Measurements from ENCODE around the gene PTPN4. TPM values are rescaled to one million over a fixed set of nuclear protein-coding genes. Genes with fewer than 3 reads are reported as not detected.

The PTPN4 gene
- total RNA-seq, 1 donor from 2014 or later = 6.4 TPM

- no peak for TF ChIP-seq CTCF (conservative IDR thresholded peaks at IDR 0.05; ENCODE audit: low read depth, low read length)
- H3K4me3 ChIP-seq (ENCODE audit: low read depth, low read length) = no peak overlapping the region
- DNase-seq (ENCODE audit: low read depth) = no peak
These were observed 15.3 kb upstream of the PTPN4 start for GRCh38 chr2:119744335-119744939.

- no peak for TF ChIP-seq CTCF (conservative IDR thresholded peaks at IDR 0.05; ENCODE audit: low read depth, low read length)
- DNase-seq (ENCODE audit: low read depth) = no peak
- no peak overlapping the region for H3K4me3 ChIP-seq (ENCODE audit: low read depth, low read length)
These were observed 14.2 kb upstream of the PTPN4 start for GRCh38 chr2:119745566-119745965.

GRCh38 chr2:119746836-119747686 is 12.7 kb upstream of the PTPN4 start:
- no peak for TF ChIP-seq CTCF (conservative IDR thresholded peaks at IDR 0.05; ENCODE audit: low read depth, low read length)

GRCh38 chr2:119748135-119748534 is 11.6 kb upstream of the PTPN4 start:
- TF ChIP-seq CTCF (conservative IDR thresholded peaks at IDR 0.05; ENCODE audit: low read depth, low read length) = no peak
- H3K4me3 ChIP-seq (ENCODE audit: low read depth, low read length) = no peak overlapping the region
- DNase-seq (ENCODE audit: low read depth) = no peak

More at GRCh38 chr2:119746836-119747686, 12.7 kb upstream of the PTPN4 start:
- no peak for DNase-seq (ENCODE audit: low read depth)
- no peak overlapping the region for H3K4me3 ChIP-seq (ENCODE audit: low read depth, low read length)

- DNase-seq (ENCODE audit: low read depth) = no peak
- H3K4me3 ChIP-seq (ENCODE audit: low read depth, low read length) = no peak overlapping the region
- no peak for TF ChIP-seq CTCF (conservative IDR thresholded peaks at IDR 0.05; ENCODE audit: low read depth, low read length)
These were observed 10.2 kb upstream of the PTPN4 start for GRCh38 chr2:119749477-119750012.

GRCh38 chr2:119751706-119752105 is 8.0 kb upstream of the PTPN4 start:
- TF ChIP-seq CTCF (conservative IDR thresholded peaks at IDR 0.05; ENCODE audit: low read depth, low read length) = no peak
- no peak for DNase-seq (ENCODE audit: low read depth)
- H3K4me3 ChIP-seq (ENCODE audit: low read depth, low read length) = no peak overlapping the region

All from epithelial cell of proximal tubule (primary cell).